HUES64 (cell line): Measurements from ENCODE around the gene PRKG2.
"Not testable (repeated sequence)": the region's sequence is repeated elsewhere in the genome, so short reads cannot be mapped to it uniquely, and the experiment has no call there.

Experiments
- H3K27ac ChIP-seq: 2 replicates; pipeline ENCODE4 v1.7.0; 2013; ENCODE audit warnings: low read depth, low read length, inconsistent platforms
- H3K27me3 ChIP-seq: 2 replicates; pipeline ENCODE4 v1.6.1; 2013; ENCODE audit warnings: mild to moderate bottlenecking, low read length; ENCODE audit not compliant: insufficient read depth
- H3K36me3 ChIP-seq: 2 replicates; pipeline ENCODE4 v1.6.1; 2013; ENCODE audit warnings: mild to moderate bottlenecking, low read length; ENCODE audit not compliant: insufficient read depth
- H3K4me1 ChIP-seq: 2 replicates; pipeline ENCODE4 v1.6.1; 2013; ENCODE audit warnings: mild to moderate bottlenecking, low read length, moderate library complexity; ENCODE audit not compliant: insufficient read depth
- H3K4me3 ChIP-seq: 2 replicates; pipeline ENCODE4 v1.5.1; 2013; ENCODE audit warnings: mild to moderate bottlenecking, low read length, moderate library complexity
- H3K9ac ChIP-seq: 2 replicates; pipeline ENCODE4 v1.6.1; 2013; ENCODE audit warnings: mild to moderate bottlenecking, low read depth, low read length
- H3K9me3 ChIP-seq: 2 replicates; pipeline ENCODE4 v1.6.1; 2013; ENCODE audit warnings: low read depth, low read length; ENCODE audit not compliant: insufficient read depth
- whole genome bisulfite sequencing: fragments of 150-250, 120-280 bp; methylation state at CpG from one replicate; pipeline ENCODE4 v1.1.7; 2013; ENCODE audit warnings: missing lambda C conversion rate; 5-methylcytosine and 5-hydroxymethylcytosine counted together

Gene PRKG2

GRCh38 chr4:81237791-81238190 lies 22.8 kb upstream of the PRKG2 start:
- no peaks in the 10 kb centered on the region for H3K36me3 ChIP-seq
- H3K27me3 ChIP-seq, result no peaks in the 10 kb centered on the region
- no peaks in the 10 kb centered on the region for H3K4me1 ChIP-seq
- no peak overlapping the region for H3K4me3 ChIP-seq
- H3K9me3 ChIP-seq, result peaks cover 2% of the 10 kb centered on the region; the same call in 1 of the 2 replicates
- H3K9ac ChIP-seq, result no peak overlapping the region
- H3K27ac ChIP-seq, result no peak overlapping the region

- peaks cover 16% of the 10 kb centered on the region for H3K9me3 ChIP-seq
- H3K4me3 ChIP-seq, result no peak overlapping the region
- no peak overlapping the region for H3K27ac ChIP-seq
- no peaks in the 10 kb centered on the region for H3K27me3 ChIP-seq
- H3K36me3 ChIP-seq, result no peaks in the 10 kb centered on the region
- H3K9ac ChIP-seq, result no peak overlapping the region
- H3K4me1 ChIP-seq, result no peaks in the 10 kb centered on the region
- 93% methylated on average over 23 of the region's 23 CpGs for WGBS
Observed at GRCh38 chr4:81235982-81236749, 21.1 kb upstream of the PRKG2 start.

GRCh38 chr4:81227968-81228367 lies 12.9 kb upstream of the PRKG2 start:
- WGBS, result 60% methylated on average over 6 of the region's 6 CpGs
- H3K4me3 ChIP-seq, result no peak overlapping the region

GRCh38 chr4:81227138-81227537 lies 12.1 kb upstream of the PRKG2 start:
- Histone ChIP-seq H3K4me1 (peaks cover 7% of the 10 kb centered on the region; the same call in 1 of the 2 replicates), H3K4me3 (no peak overlapping the region), H3K27ac (no peak overlapping the region), H3K9me3 (peaks cover 13% of the 10 kb centered on the region), H3K9ac (no peak overlapping the region), H3K27me3 (no peaks in the 10 kb centered on the region), H3K36me3 (no peaks in the 10 kb centered on the region)
- 93% methylated on average over 4 of the region's 4 CpGs for WGBS

More at GRCh38 chr4:81227968-81228367, 12.9 kb upstream of the PRKG2 start:
- Histone ChIP-seq H3K9me3 (peaks cover 20% of the 10 kb centered on the region), H3K4me1 (peaks cover 7% of the 10 kb centered on the region; the same call in 1 of the 2 replicates), H3K36me3 (no peaks in the 10 kb centered on the region), H3K27ac (no peak overlapping the region), H3K27me3 (no peaks in the 10 kb centered on the region), H3K9ac (no peak overlapping the region)

GRCh38 chr4:81225252-81225651 lies 10.2 kb upstream of the PRKG2 start:
- Histone ChIP-seq H3K36me3 (no peaks in the 10 kb centered on the region), H3K27ac (no peak overlapping the region), H3K9me3 (no peaks in the 10 kb centered on the region), H3K27me3 (no peaks in the 10 kb centered on the region), H3K9ac (no peak overlapping the region), H3K4me3 (no peak overlapping the region), H3K4me1 (peaks cover 7% of the 10 kb centered on the region; the same call in 1 of the 2 replicates)
- 80% methylated on average over 2 of the region's 2 CpGs for WGBS

- H3K9ac ChIP-seq, H3K27ac ChIP-seq, H3K9me3 ChIP-seq, H3K4me1 ChIP-seq, H3K4me3 ChIP-seq, H3K36me3 ChIP-seq: not testable (repeated sequence)
- H3K27me3 ChIP-seq, result peaks cover 10% of the 10 kb centered on the region; the same call in 1 of the 2 replicates
Observed at GRCh38 chr4:81222082-81222472, 7.1 kb upstream of the PRKG2 start.

- H3K27me3 ChIP-seq, result peaks cover 15% of the 10 kb centered on the region
- WGBS, result 83% methylated on average over 3 of the region's 3 CpGs
- H3K27ac ChIP-seq, result no peak overlapping the region
- H3K4me1 ChIP-seq, result no peaks in the 10 kb centered on the region
- H3K9ac ChIP-seq, result no peak overlapping the region
- no peaks in the 10 kb centered on the region for H3K9me3 ChIP-seq
- H3K36me3 ChIP-seq, result no peaks in the 10 kb centered on the region
- H3K4me3 ChIP-seq, result no peak overlapping the region
Observed at GRCh38 chr4:81221303-81222081, 6.5 kb upstream of the PRKG2 start.

- H3K9me3 ChIP-seq, result no peaks in the 10 kb centered on the region
- no peak overlapping the region for H3K9ac ChIP-seq
- peaks cover 27% of the 10 kb centered on the region for H3K27me3 ChIP-seq
- no peak overlapping the region for H3K4me3 ChIP-seq
- no peaks in the 10 kb centered on the region for H3K36me3 ChIP-seq
- H3K4me1 ChIP-seq, result no peaks in the 10 kb centered on the region
- no peak overlapping the region for H3K27ac ChIP-seq
- WGBS, result 100% methylated on average over 1 of the region's 1 CpG
Observed at GRCh38 chr4:81220271-81220670, 5.2 kb upstream of the PRKG2 start.

GRCh38 chr4:81218206-81218605 lies 3.2 kb upstream of the PRKG2 start:
- no peak overlapping the region for H3K27ac ChIP-seq
- H3K4me3 ChIP-seq, result no peak overlapping the region
- no peaks in the 10 kb centered on the region for H3K9me3 ChIP-seq
- 93% methylated on average over 1 of the region's 1 CpG for WGBS
- no peaks in the 10 kb centered on the region for H3K36me3 ChIP-seq
- peaks cover 48% of the 10 kb centered on the region for H3K27me3 ChIP-seq
- H3K4me1 ChIP-seq, result 0 out of 2 replicates have a peak, but pooled peaks cover 3% of the 10 kb centered on the region
- no peak overlapping the region for H3K9ac ChIP-seq

GRCh38 chr4:81217779-81218178 lies 2.8 kb upstream of the PRKG2 start:
- WGBS, result 90% methylated on average over 3 of the region's 3 CpGs
- H3K36me3 ChIP-seq, result no peaks in the 10 kb centered on the region
- peaks cover 52% of the 10 kb centered on the region for H3K27me3 ChIP-seq
- 0 out of 2 replicates have a peak, but pooled peaks cover 3% of the 10 kb centered on the region for H3K4me1 ChIP-seq
- no peak overlapping the region for H3K9ac ChIP-seq
- H3K27ac ChIP-seq, result no peak overlapping the region
- no peak overlapping the region for H3K4me3 ChIP-seq
- no peaks in the 10 kb centered on the region for H3K9me3 ChIP-seq

GRCh38 chr4:81215931-81216330 lies 909 bp upstream of the PRKG2 start:
- Histone ChIP-seq H3K4me1 (0 out of 2 replicates have a peak, but pooled peaks cover 3% of the 10 kb centered on the region), H3K9ac (no peak overlapping the region), H3K27ac (no peak overlapping the region), H3K9me3 (no peaks in the 10 kb centered on the region), H3K4me3 (peak overlapping the region; percentile 57), H3K27me3 (peaks cover 70% of the 10 kb centered on the region), H3K36me3 (no peaks in the 10 kb centered on the region)
- 33% methylated on average over 1 of the region's 4 CpGs for WGBS
